Measurements from ENCODE around the gene DNMT1.

DNA sequence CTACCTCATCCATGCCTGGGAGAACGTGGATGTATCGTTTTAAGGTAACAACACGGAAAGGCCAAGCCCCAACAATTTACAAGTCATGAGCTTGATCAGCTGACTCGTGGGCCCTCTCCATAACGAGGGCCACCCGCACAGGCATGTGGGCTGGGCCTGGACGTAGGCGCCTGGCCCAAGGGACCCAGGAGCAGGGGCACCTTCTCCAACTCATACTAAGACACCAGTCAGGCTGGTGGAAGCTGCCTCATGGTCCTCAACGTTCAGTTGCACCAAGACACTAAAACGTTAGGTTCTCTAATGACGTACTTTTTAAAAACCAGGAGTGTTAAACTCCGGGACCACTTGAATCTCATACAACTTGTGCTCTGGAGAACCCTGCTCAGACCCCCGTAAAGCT lies 53.3 kb downstream of the DNMT1 start:
- TF ChIP-seq, protein P1, sequence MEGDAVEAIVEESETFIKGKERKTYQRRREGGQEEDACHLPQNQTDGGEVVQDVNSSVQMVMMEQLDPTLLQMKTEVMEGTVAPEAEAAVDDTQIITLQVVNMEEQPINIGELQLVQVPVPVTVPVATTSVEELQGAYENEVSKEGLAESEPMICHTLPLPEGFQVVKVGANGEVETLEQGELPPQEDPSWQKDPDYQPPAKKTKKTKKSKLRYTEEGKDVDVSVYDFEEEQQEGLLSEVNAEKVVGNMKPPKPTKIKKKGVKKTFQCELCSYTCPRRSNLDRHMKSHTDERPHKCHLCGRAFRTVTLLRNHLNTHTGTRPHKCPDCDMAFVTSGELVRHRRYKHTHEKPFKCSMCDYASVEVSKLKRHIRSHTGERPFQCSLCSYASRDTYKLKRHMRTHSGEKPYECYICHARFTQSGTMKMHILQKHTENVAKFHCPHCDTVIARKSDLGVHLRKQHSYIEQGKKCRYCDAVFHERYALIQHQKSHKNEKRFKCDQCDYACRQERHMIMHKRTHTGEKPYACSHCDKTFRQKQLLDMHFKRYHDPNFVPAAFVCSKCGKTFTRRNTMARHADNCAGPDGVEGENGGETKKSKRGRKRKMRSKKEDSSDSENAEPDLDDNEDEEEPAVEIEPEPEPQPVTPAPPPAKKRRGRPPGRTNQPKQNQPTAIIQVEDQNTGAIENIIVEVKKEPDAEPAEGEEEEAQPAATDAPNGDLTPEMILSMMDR (IDR thresholded peaks at IDR 0.05) = no peak
- TF ChIP-seq POLR2A (IDR thresholded peaks at IDR 0.05) (no peak), POLR2AphosphoS5 (IDR thresholded peaks at IDR 0.05) (no peak), EP300 (IDR thresholded peaks at IDR 0.05) (no peak)

Data from upper lobe of left lung (tissue), 4 donors.